Neural cell (in vitro differentiated cells): Measurements from ENCODE around the gene CTSL. TPM values are rescaled to one million over a fixed set of nuclear protein-coding genes. Genes with fewer than 3 reads are reported as not detected.

Source experiments
- H2AFZ ChIP-seq: fragments of 200-600, 300-800 bp; sonication (generic), shearing (Covaris generic); 2 replicates; pipeline ENCODE4 v1.6.0; 2014; ENCODE audit warnings: low read depth, mild to moderate bottlenecking, antibody characterized with exemption, low read length, moderate library complexity
- H3F3A ChIP-seq: fragments of 200-600 bp; shearing (Covaris generic); 2 replicates; pipeline ENCODE4 v1.6.1; 2016; ENCODE audit warnings: mild to moderate bottlenecking, moderate library complexity, mixed read lengths, antibody characterized with exemption, low read length; ENCODE audit not compliant: insufficient read depth, poor library complexity, severe bottlenecking
- H3K27ac ChIP-seq: fragments of 200-600, 300-800 bp; sonication (generic), shearing (Covaris generic); 2 replicates; pipeline ENCODE4 v1.5.1; 2014; ENCODE audit warnings: mild to moderate bottlenecking, low read length, moderate library complexity
- H3K27me3 ChIP-seq: fragments of 300-800, 200-600 bp; sonication (generic), shearing (Covaris generic); 2 replicates; pipeline ENCODE4 v1.6.0; 2014; ENCODE audit warnings: mild to moderate bottlenecking, low read depth, low read length, moderate library complexity; ENCODE audit not compliant: insufficient read depth
- H3K36me3 ChIP-seq: fragments of 300-800, 200-600 bp; sonication (generic), shearing (Covaris generic); 2 replicates; pipeline ENCODE4 v1.5.1; 2014; ENCODE audit warnings: mild to moderate bottlenecking, antibody characterized with exemption, low read length, moderate library complexity; ENCODE audit not compliant: insufficient read depth
- H3K4me2 ChIP-seq: fragments of 300-800, 200-600 bp; sonication (generic), shearing (Covaris generic); 2 replicates; pipeline ENCODE4 v1.6.0; 2014; ENCODE audit warnings: mild to moderate bottlenecking, low read length
- H3K4me3 ChIP-seq: fragments of 300-800, 200-600 bp; sonication (generic), shearing (Covaris generic); 2 replicates; pipeline ENCODE4 v1.5.1; 2014; ENCODE audit warnings: mild to moderate bottlenecking, low read length, moderate library complexity
- H3K79me2 ChIP-seq: fragments of 200-600 bp; shearing (Covaris generic); replicated peaks from 2 replicates; pipeline ENCODE4 v1.6.0; 2014; ENCODE audit warnings: mild to moderate bottlenecking, low read length, moderate library complexity; ENCODE audit not compliant: insufficient read depth
- H3K9ac ChIP-seq: fragments of 300-800, 200-600 bp; sonication (generic), shearing (Covaris generic); 2 replicates; pipeline ENCODE4 v1.6.1; 2016; ENCODE audit warnings: mild to moderate bottlenecking, low read length, mixed read lengths
- H3K9me2 ChIP-seq: fragments of 200-600 bp; shearing (Covaris generic); 2 replicates; pipeline ENCODE4 v1.6.1; 2016; ENCODE audit warnings: mild to moderate bottlenecking, low read length, mixed read lengths; ENCODE audit not compliant: insufficient read depth
- H3K9me3 ChIP-seq: fragments of 200-600, 300-800 bp; sonication (generic), shearing (Covaris generic); 2 replicates; pipeline ENCODE4 v1.6.1; 2016; ENCODE audit warnings: mild to moderate bottlenecking, mixed run types, low read length, moderate library complexity, mixed read lengths
- H4K20me1 ChIP-seq: fragments of 200-600 bp; shearing (Covaris generic); 2 replicates; pipeline ENCODE4 v1.6.1; 2016; ENCODE audit warnings: mild to moderate bottlenecking, mixed run types; ENCODE audit not compliant: insufficient read depth
- EP300 ChIP-seq: fragments of 450-650 bp; conservative IDR thresholded peaks from 2 replicates; pipeline ENCODE4 v1.6.1; 2014; ENCODE audit warnings: antibody characterized with exemption, mild to moderate bottlenecking, moderate library complexity; ENCODE audit not compliant: poor library complexity, severe bottlenecking
- EZH2 ChIP-seq: fragments of 200-600, 300-800 bp; shearing (Covaris generic), sonication (generic); IDR thresholded peaks from 2 replicates; pipeline ENCODE4 v1.6.1; 2014; ENCODE audit warnings: antibody characterized with exemption, low read length, borderline replicate concordance, mild to moderate bottlenecking; ENCODE audit not compliant: insufficient read depth, poor library complexity, severe bottlenecking
- MXI1 ChIP-seq: fragments of 450-650 bp; conservative IDR thresholded peaks from 2 replicates; pipeline ENCODE4 v1.6.1; 2014; ENCODE audit warnings: antibody characterized with exemption, mild to moderate bottlenecking; ENCODE audit not compliant: poor library complexity, severe bottlenecking
- POLR2AphosphoS5 ChIP-seq: IDR thresholded peaks from 2 replicates; pipeline ENCODE4 v1.6.1; 2012
- RAD21 ChIP-seq: fragments of 450-650 bp; conservative IDR thresholded peaks from 2 replicates; pipeline ENCODE4 v1.6.1; 2014; ENCODE audit warnings: antibody characterized with exemption, mild to moderate bottlenecking, moderate library complexity
- SMC3 ChIP-seq: fragments of 450-650 bp; conservative IDR thresholded peaks from 2 replicates; pipeline ENCODE4 v1.6.1; 2014; ENCODE audit warnings: antibody characterized with exemption, mild to moderate bottlenecking, moderate library complexity; ENCODE audit not compliant: poor library complexity
- TAF1 ChIP-seq: IDR thresholded peaks from 2 replicates; pipeline ENCODE4 v1.6.1; 2012; ENCODE audit warnings: low read depth
- polyA plus RNA-seq: library from polyadenylated mRNA; depleted of rRNA; stranded (reverse); fragments of >200 nt; gene quantifications from 2 replicates; pipeline ENCODE4 v1.2.3, GENCODE V29; 2014
- TF ChIP-seq, protein P1 (sequence below): fragments of 450-650 bp; IDR thresholded peaks from 2 replicates; pipeline ENCODE4 v1.5.1; 2014; ENCODE audit warnings: antibody characterized with exemption, mild to moderate bottlenecking, moderate library complexity; ENCODE audit not compliant: poor library complexity, severe bottlenecking
- TF ChIP-seq, protein P2 (sequence below): IDR thresholded peaks from 2 replicates; pipeline ENCODE4 v1.6.1; 2012; ENCODE audit warnings: borderline replicate concordance

The CTSL gene
- polyA plus RNA-seq, 1 donor from 2014 or later = 53.5 TPM

- Histone ChIP-seq H3K36me3 (peaks cover 21% of the 10 kb centered on the region), H3F3A (no peaks in the 10 kb centered on the region), H3K27ac (no peak overlapping the region), H3K9me3 (peaks cover 4% of the 10 kb centered on the region), H3K79me2 (no peaks in the 10 kb centered on the region), H3K4me2 (no peak overlapping the region), H3K27me3 (no peaks in the 10 kb centered on the region), H3K4me3 (no peak overlapping the region), H4K20me1 (no peaks in the 10 kb centered on the region), H3K9me2 (no peaks in the 10 kb centered on the region), H2AFZ (no peak overlapping the region), H3K9ac (no peak overlapping the region)
- TF ChIP-seq, protein P1, sequence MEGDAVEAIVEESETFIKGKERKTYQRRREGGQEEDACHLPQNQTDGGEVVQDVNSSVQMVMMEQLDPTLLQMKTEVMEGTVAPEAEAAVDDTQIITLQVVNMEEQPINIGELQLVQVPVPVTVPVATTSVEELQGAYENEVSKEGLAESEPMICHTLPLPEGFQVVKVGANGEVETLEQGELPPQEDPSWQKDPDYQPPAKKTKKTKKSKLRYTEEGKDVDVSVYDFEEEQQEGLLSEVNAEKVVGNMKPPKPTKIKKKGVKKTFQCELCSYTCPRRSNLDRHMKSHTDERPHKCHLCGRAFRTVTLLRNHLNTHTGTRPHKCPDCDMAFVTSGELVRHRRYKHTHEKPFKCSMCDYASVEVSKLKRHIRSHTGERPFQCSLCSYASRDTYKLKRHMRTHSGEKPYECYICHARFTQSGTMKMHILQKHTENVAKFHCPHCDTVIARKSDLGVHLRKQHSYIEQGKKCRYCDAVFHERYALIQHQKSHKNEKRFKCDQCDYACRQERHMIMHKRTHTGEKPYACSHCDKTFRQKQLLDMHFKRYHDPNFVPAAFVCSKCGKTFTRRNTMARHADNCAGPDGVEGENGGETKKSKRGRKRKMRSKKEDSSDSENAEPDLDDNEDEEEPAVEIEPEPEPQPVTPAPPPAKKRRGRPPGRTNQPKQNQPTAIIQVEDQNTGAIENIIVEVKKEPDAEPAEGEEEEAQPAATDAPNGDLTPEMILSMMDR = no peak
- TF ChIP-seq POLR2AphosphoS5 = no peak
- no peak for TF ChIP-seq EZH2
- no peak for TF ChIP-seq SMC3
- TF ChIP-seq MXI1 = no peak
- TF ChIP-seq EP300 = no peak
- TF ChIP-seq RAD21 = no peak
- TF ChIP-seq TAF1 = no peak
- TF ChIP-seq, protein P2, sequence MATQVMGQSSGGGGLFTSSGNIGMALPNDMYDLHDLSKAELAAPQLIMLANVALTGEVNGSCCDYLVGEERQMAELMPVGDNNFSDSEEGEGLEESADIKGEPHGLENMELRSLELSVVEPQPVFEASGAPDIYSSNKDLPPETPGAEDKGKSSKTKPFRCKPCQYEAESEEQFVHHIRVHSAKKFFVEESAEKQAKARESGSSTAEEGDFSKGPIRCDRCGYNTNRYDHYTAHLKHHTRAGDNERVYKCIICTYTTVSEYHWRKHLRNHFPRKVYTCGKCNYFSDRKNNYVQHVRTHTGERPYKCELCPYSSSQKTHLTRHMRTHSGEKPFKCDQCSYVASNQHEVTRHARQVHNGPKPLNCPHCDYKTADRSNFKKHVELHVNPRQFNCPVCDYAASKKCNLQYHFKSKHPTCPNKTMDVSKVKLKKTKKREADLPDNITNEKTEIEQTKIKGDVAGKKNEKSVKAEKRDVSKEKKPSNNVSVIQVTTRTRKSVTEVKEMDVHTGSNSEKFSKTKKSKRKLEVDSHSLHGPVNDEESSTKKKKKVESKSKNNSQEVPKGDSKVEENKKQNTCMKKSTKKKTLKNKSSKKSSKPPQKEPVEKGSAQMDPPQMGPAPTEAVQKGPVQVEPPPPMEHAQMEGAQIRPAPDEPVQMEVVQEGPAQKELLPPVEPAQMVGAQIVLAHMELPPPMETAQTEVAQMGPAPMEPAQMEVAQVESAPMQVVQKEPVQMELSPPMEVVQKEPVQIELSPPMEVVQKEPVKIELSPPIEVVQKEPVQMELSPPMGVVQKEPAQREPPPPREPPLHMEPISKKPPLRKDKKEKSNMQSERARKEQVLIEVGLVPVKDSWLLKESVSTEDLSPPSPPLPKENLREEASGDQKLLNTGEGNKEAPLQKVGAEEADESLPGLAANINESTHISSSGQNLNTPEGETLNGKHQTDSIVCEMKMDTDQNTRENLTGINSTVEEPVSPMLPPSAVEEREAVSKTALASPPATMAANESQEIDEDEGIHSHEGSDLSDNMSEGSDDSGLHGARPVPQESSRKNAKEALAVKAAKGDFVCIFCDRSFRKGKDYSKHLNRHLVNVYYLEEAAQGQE = no peak
These were observed 39.9 kb upstream of the CTSL start for GRCh38 chr9:87685871-87686519.

DNA sequence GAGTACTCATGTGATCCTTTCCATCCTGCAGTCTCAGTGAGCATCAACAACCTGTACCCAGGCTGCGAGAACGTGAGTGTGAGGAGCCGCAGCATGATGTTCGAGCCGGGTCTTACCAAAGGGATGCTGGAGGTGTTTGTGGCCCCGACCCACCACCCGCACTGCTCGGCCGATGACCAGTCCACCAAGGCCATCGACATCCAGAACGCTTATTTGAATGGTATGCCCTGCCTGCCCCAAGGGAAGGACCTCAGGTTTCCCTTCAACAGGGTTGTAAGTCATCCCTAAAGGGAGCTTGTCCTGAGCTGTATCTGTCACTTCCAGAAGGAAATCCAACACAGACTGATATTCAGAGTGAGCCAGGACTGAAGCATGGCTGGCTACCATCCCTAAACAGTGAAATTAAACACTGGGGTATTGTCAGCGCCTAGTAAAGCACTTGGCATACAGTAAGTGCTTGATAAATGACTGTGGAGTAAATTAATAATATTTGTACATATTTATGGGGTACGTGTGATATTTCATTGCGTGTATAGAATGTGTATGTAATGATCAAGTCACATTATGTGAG, 39.3 kb upstream of the CTSL start:
- peaks cover 17% of the 10 kb centered on the region for H3K36me3 ChIP-seq
- TF ChIP-seq MXI1 (no peak), SMC3 (no peak), RAD21 (no peak), EZH2 (no peak), TAF1 (no peak), EP300 (no peak), POLR2AphosphoS5 (no peak)
- TF ChIP-seq, protein P1 = no peak
- TF ChIP-seq, protein P2 = no peak
- no peak overlapping the region for H3K9ac ChIP-seq
- H4K20me1 ChIP-seq = no peaks in the 10 kb centered on the region
- H3F3A ChIP-seq = no peaks in the 10 kb centered on the region
- no peak overlapping the region for H3K4me3 ChIP-seq
- no peak overlapping the region for H3K4me2 ChIP-seq
- no peak overlapping the region for H3K27ac ChIP-seq
- peaks cover 4% of the 10 kb centered on the region for H3K9me3 ChIP-seq
- H3K9me2 ChIP-seq = no peaks in the 10 kb centered on the region
- H3K27me3 ChIP-seq = no peaks in the 10 kb centered on the region
- no peak overlapping the region for H2AFZ ChIP-seq
- no peaks in the 10 kb centered on the region for H3K79me2 ChIP-seq
